Prostate gland (tissue), 2 donors: ENCODE results near the gene LPCAT1. TPM values are rescaled to one million over a fixed set of nuclear protein-coding genes. Genes with fewer than 3 reads are reported as not detected.

Source experiments
- DNase-seq: peaks from one replicate; pipeline ENCODE4 v3.0.0-alpha.2; 2019; ENCODE audit warnings: low spot score
- H3K27ac ChIP-seq, 2 donors: fragments of 200-600 bp; sonication (generic); 2 replicates each; pipeline ENCODE4 v1.5.1; 2017 to 2019
- H3K27me3 ChIP-seq: fragments of 200-600 bp; sonication (generic); replicated peaks from 2 replicates; pipeline ENCODE4 v1.5.1; 2019; ENCODE audit not compliant: insufficient read depth
- H3K36me3 ChIP-seq, 2 donors: fragments of 200-600 bp; sonication (generic); 1 replicate in 1 of 2; 2 replicates in 1 of 2; pipeline versions ENCODE4 v1.5.1 to v1.8.1; 2017 to 2019
- H3K4me1 ChIP-seq: fragments of 200-600 bp; sonication (generic); replicated peaks from 2 replicates; pipeline ENCODE4 v1.5.1; 2019
- H3K4me3 ChIP-seq, 2 donors: fragments of 200-600 bp; sonication (generic); 2 replicates each; pipeline ENCODE4 v1.5.1; 2017 to 2019
- H3K9me3 ChIP-seq: fragments of 200-600 bp; sonication (generic); 2 replicates; pipeline ENCODE4 v1.5.1; 2017
- CTCF ChIP-seq, 4 experiments: fragments of 200-600 bp in 2 of 4; fragments of 450-650 bp in 2 of 4; sonication (generic) in 2 of 4; IDR thresholded peaks; 1 replicate in 3 of 4; 2 replicates in 1 of 4; pipeline ENCODE4 v1.5.1; 2016 to 2019; ENCODE audit warnings: antibody characterized with exemption in 4 of 4, mild to moderate bottlenecking in 2 of 4, moderate library complexity in 2 of 4
- POLR2A ChIP-seq: fragments of 450-650 bp; IDR thresholded peaks from one replicate; pipeline ENCODE4 v1.6.1; 2016; ENCODE audit warnings: antibody characterized with exemption, mild to moderate bottlenecking
- POLR2AphosphoS5 ChIP-seq: sonication (generic); formaldehyde crosslinking; IDR thresholded peaks from one replicate; pipeline ENCODE4 v1.6.1; 2017; ENCODE audit warnings: antibody characterized with exemption
- WGBS: methylation state at CpG from one replicate; pipeline ENCODE4 v1.1.5; 2018; 5-methylcytosine and 5-hydroxymethylcytosine counted together
- intact Hi-C: fragments of 100-400 bp; cut with DNase I; formaldehyde crosslinking; loops from one replicate; pipeline ENCODE4 v1.14.2; 2022
- total RNA-seq, 2 donors: library from RNA; depleted of rRNA; stranded (reverse); fragments of >200 nt; gene quantifications; one replicate each; pipeline ENCODE4 v1.1.0, GENCODE V29; 2016

LPCAT1 gene
- total RNA-seq, 2 donors from 2014 or later: 22.6 to 23.9 TPM

DNA sequence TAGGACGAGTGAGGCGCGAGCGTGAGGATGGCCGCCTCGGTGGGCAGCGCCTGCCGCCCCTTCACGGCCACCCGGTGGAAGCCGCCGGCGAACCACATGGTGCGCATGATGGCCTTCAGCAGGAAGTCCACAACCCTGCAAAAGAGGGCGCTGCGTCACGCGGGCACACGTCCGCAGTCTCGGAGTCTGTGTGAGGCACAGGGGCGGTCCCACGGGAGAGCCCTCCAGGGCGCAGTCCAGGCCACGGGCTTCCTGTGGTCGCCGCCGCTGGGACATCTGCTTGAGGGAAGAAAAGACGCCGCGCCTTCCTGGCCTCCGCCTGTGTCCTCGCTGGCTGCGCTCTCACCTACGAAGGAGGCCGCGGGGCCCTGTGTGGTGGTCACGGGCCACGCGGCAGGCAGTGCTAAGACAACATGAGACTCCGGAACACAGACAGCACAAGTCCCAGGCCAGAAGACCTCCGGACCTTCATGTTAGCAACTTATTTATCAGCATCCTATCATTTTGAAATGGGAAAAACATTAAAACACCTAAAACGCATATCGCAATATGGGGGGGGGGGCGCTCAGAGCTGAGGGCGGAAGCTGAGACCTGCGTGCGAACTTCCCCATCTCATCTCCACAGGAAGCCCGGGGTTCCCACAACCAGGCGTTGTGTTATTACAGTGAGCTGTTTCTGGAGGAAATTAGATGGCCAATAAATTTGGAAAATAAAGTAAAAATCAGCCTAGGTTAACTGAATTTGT lies 28.8 kb downstream of the LPCAT1 start:
- Histone ChIP-seq H3K36me3 (no peaks in the 10 kb centered on the region), H3K9me3 (no peaks in the 10 kb centered on the region), H3K4me1 (no peaks in the 10 kb centered on the region), H3K27me3 (no peaks in the 10 kb centered on the region), H3K4me3 (no peak overlapping the region), H3K27ac (no peak overlapping the region)
- TF ChIP-seq POLR2AphosphoS5 (no peak), POLR2A (no peak), CTCF (IDR thresholded peaks at IDR 0.05) (no peak)
- 89% methylated on average over 41 of the region's 50 CpGs for WGBS
- no peak for DNase-seq
- intact Hi-C loops: no loop called here

DNA sequence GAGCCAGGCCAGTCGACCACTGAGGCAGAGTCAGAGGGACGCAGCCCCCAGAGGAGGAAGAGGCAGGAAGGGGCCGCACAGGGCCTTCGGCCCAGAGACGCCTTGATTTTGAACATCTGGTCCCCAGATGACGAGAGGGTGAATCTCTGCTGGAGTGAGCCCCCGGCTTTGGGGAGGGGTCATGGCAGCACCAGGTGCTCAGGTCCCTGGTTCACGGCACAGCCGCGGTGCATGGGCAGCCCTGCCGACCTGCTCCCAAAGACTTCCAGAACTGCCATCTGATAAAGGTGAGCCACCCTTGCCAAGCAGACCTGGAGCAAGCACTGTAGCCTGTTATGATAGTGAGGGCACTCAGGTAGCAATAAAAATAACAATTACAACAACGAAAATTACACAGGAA lies 29.8 kb downstream of the LPCAT1 start:
- H3K9me3 ChIP-seq: no peaks in the 10 kb centered on the region
- WGBS: 83% methylated on average over 12 of the region's 12 CpGs
- intact Hi-C loops: no loop called here
- TF ChIP-seq POLR2A: no peak
- TF ChIP-seq CTCF (IDR thresholded peaks at IDR 0.05): no peak
- no peak for TF ChIP-seq POLR2AphosphoS5
- DNase-seq: no peak
- H3K36me3 ChIP-seq: no peaks in the 10 kb centered on the region
- H3K4me3 ChIP-seq: no peak overlapping the region
- no peak overlapping the region for H3K27ac ChIP-seq
- H3K27me3 ChIP-seq: no peaks in the 10 kb centered on the region
- no peaks in the 10 kb centered on the region for H3K4me1 ChIP-seq

- no peak overlapping the region for H3K4me3 ChIP-seq
- H3K27ac ChIP-seq: no peak overlapping the region
- no peak for DNase-seq
- intact Hi-C loops: no loop called here
- H3K36me3 ChIP-seq: no peaks in the 10 kb centered on the region
- TF ChIP-seq CTCF (IDR thresholded peaks at IDR 0.05): no peak
- no peak for TF ChIP-seq POLR2A
- TF ChIP-seq POLR2AphosphoS5: no peak
- no peaks in the 10 kb centered on the region for H3K9me3 ChIP-seq
- WGBS: 91% methylated on average over 16 of the region's 16 CpGs
- H3K27me3 ChIP-seq: no peaks in the 10 kb centered on the region
- H3K4me1 ChIP-seq: no peaks in the 10 kb centered on the region
These were observed 30.3 kb downstream of the LPCAT1 start for GRCh38 chr5:1493413-1493812.

DNA sequence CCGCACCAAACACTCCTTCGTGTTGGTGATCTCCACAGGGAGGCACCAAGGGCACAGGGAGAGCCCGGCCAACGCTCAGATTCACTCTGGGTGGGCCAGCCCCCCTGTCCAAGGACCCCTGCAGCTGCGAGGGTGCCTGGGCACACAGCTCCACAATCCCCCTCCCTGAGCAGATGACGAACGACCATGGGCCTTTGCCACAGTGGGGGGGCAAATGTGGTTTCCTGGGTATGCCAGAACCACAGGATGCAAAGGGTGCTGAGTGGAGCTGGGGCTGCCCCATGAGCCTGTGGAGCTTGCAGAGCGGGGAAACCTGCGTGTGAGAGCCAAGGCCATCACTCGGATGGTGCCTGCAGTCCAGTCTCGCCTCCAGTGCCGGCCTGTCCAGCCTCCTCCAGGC lies 31.0 kb downstream of the LPCAT1 start:
- no peaks in the 10 kb centered on the region for H3K36me3 ChIP-seq
- no peak for DNase-seq
- intact Hi-C loops: no loop called here
- 85% methylated on average over 12 of the region's 12 CpGs for WGBS
- H3K27ac ChIP-seq: no peak overlapping the region
- no peaks in the 10 kb centered on the region for H3K9me3 ChIP-seq
- no peaks in the 10 kb centered on the region for H3K4me1 ChIP-seq
- TF ChIP-seq POLR2A: no peak
- TF ChIP-seq POLR2AphosphoS5: no peak
- no peak for TF ChIP-seq CTCF (IDR thresholded peaks at IDR 0.05)
- no peak overlapping the region for H3K4me3 ChIP-seq
- no peaks in the 10 kb centered on the region for H3K27me3 ChIP-seq

DNA sequence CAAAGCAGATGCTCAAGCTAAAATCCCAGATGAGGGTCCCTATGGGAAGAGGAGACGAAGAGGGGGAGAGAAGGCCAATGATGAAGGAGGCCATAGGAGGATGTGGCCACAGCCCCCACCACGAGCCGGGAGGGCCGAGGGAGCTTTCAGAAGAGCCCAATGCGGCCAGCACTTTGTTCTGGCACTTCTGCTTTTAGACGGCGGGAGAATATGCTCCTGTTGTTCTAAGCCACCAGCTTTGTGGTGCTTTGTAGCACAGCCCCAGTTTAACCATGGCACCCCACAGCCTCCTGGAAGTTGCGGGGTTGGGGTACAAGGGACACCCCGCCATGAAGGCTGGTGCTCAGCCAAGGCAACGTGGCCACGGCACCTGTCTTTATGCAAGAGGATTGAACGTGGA lies 33.4 kb downstream of the LPCAT1 start:
- Histone ChIP-seq H3K4me3 (no peak overlapping the region), H3K27me3 (no peaks in the 10 kb centered on the region), H3K36me3 (peaks cover 0 to 12% of the 10 kb centered on the region in 2 donors), H3K9me3 (no peaks in the 10 kb centered on the region), H3K4me1 (no peaks in the 10 kb centered on the region), H3K27ac (no peak overlapping the region)
- intact Hi-C loops: no loop called here
- no peak for DNase-seq
- WGBS: 84% methylated on average over 12 of the region's 12 CpGs
- TF ChIP-seq POLR2A (no peak), CTCF (IDR thresholded peaks at IDR 0.05) (no peak), POLR2AphosphoS5 (no peak)
